ENCODE data around the gene NELFA.

NELFA gene

GRCh38 chr4:1961563-1961962, 47.2 kb downstream of the NELFA start:
- DNase-seq = no peak

DNA sequence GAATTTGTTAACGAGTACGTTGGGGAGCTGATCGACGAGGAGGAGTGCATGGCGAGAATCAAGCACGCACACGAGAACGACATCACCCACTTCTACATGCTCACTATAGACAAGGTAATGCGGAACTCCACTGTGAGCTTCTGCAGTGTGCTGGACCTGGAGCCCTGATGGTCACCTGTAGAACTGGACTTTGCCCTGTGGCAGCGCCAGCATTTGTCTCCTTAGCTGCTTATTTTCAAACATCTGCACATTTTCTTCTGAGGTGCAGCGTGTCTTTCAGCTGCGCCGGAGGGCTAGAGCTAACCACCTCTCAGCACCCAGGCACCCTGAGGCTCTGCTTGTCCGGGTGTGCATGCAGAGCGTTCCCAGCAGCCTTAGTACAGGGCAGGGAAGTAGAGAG, 47.7 kb downstream of the NELFA start:
- no peak for DNase-seq

DNA sequence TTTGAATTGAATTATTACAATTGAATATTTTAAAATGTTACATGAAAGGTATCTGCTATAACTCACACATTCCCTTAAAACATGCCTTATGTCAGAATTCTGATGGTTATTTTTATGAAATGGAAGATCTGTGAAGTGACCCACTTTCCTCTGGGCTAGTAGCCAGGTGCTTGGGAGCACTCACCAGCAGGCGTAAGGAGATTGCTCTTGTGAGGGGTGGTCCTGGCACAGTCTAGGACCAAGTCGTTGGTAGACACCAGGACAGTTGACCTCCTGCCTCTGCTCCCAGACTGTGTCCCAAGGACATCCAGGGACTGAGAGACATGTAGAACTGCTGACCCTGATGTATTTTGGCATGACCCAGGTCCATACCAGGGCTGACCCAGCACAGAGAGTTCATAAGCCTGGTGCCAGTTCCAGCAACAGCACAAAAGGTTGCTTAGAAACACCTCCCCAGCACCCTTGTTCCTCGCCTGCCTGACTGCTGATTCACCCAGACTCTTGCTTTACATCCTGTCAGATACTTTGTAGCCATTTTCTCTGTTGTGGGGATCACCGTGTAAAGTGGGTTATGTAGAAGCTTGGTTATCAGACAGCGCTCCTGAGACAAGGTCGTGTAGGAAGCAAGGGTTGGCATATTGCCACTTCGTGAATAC, 48.5 kb downstream of the NELFA start:
- no peak for DNase-seq

DNA sequence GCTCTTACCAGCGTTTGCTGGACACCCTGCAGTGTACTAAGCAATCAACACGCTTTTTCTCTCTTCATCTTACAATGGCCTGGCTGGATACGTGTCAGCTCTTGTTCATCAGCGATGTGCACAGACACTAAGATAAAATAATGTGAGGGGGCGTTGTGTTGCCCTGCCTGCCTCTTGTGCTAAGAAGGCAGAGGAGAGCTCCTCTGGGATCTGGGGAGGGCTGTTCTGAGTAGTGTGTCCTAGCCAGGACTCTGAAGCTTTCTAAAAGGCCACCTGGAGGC, 49.7 kb downstream of the NELFA start:
- no peak for DNase-seq

DNA sequence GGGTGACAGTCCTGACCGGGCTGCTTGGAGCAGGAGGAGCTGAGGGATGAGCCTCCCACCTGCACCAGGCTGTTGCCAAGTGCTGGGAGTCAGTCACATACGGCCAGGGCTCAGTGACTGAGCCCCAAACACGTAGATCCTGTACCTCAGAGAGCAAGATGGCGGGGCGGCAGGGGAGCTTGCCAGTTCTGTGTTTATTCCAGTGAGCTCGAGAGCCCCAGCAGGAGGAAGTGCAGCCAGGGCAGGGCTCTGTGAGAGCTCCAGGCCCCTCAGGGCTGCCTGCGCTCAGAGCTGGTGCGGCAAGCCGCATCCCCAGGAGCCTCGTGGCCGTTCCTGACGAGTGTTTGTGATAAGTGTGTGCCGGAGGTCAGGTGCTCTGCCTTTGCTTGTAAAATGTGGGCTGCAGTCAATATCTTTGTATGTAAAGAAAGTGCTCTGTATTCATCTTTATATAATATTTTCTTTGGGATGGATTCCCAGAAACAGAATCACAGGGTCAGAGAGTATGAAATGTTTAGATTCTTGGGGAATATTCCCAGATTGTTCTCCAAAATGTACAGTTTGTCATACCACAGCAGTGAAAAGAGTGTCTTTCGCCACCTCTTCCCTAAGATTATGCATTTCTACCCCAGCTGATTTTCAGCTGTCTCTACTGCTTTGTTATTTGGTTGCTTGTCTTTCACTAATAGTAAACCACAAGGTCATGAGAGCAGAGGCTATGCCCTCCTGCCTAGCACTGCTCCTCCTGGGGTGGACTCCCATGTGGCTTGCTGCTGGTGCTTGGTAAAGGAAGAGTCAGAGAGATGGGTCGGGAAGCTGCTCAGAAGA, 50.3 kb downstream of the NELFA start:
- DNase-seq = no peak

GRCh38 chr4:1956631-1957030, 52.1 kb downstream of the NELFA start:
- no peak for DNase-seq

- no peak for DNase-seq
Observed at GRCh38 chr4:1953335-1953734, 55.4 kb downstream of the NELFA start.

- no peak for DNase-seq
Observed at GRCh38 chr4:1952719-1953118, 56.1 kb downstream of the NELFA start.

DNA sequence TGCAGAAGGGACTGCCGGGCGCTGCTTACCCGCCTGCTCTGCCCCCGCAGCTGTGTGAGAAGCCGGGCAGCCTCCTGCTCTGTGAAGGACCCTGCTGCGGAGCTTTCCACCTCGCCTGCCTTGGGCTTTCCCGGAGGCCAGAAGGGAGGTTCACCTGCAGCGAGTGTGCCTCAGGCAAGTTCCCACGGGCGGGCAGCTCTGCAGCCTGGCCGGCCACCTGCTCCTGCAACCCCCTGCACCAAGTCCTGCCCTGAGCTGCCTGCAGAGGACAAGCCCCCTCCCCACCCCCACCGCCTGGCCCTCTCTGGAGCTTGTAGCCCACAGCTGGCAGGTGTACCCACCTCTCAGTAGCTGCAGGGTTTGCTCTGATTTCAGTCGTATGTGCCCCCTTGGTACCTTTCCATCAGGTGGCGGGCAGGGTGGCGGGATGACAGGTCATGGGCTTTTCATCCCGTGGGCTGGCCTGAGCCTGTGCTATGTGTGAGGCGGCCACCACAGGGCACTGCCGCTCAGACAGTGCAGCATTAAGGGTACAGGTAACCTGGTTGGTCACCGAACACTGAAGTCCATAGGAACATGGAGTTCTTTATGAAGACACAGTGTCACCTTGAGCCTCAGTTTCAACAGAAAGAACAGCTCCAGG, 56.6 kb downstream of the NELFA start:
- no peak for DNase-seq

GRCh38 chr4:1950369-1950768, 58.4 kb downstream of the NELFA start:
- no peak for DNase-seq

- no peak for DNase-seq
Observed at GRCh38 chr4:1948892-1949436, 59.8 kb downstream of the NELFA start.

- no peak for DNase-seq
Observed at GRCh38 chr4:1948232-1948631, 60.5 kb downstream of the NELFA start.

DNA sequence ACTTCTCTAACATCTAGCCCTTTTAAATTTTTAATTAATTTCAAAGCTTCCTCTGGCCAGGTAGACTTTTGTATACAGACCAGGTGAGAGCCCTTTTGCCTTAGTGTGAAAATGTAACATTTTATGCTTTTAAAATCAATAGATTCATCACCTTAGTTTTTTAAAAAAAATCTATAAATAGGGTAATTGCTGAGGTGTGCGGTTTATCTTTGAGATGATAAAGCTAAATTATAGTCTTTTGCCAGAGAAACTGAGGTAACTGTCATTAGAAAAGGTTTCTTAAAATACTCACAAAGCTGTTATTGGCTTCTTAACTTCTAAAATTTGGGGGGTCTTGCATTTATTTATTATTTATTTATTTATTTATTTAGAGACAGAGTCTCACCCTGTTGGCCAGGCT, 62.9 kb downstream of the NELFA start:
- no peak for DNase-seq

GRCh38 chr4:1945124-1945895, 63.5 kb downstream of the NELFA start:
- no peak for DNase-seq

DNA sequence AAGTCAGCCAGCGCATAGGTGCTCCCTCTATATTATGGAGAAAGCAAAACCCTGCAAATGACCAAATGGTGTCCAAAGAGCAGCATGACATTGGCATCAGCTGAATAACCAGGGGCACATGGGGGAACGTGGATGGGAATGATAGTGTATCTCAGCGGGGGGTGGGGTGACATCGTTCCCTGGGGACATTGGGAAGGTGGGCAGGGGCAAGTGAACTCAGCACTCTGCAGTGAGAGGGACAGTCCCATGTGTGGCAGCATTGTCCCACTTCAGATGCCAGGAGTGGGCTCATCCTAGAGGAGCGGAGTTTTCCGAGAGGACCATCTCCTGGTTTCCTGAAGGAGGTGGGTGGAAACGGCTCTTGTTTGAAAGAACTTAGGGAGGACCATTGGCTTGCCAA, 64.8 kb downstream of the NELFA start:
- no peak for DNase-seq

GRCh38 chr4:1940566-1940965, 68.2 kb downstream of the NELFA start:
- no peak for DNase-seq

DNA sequence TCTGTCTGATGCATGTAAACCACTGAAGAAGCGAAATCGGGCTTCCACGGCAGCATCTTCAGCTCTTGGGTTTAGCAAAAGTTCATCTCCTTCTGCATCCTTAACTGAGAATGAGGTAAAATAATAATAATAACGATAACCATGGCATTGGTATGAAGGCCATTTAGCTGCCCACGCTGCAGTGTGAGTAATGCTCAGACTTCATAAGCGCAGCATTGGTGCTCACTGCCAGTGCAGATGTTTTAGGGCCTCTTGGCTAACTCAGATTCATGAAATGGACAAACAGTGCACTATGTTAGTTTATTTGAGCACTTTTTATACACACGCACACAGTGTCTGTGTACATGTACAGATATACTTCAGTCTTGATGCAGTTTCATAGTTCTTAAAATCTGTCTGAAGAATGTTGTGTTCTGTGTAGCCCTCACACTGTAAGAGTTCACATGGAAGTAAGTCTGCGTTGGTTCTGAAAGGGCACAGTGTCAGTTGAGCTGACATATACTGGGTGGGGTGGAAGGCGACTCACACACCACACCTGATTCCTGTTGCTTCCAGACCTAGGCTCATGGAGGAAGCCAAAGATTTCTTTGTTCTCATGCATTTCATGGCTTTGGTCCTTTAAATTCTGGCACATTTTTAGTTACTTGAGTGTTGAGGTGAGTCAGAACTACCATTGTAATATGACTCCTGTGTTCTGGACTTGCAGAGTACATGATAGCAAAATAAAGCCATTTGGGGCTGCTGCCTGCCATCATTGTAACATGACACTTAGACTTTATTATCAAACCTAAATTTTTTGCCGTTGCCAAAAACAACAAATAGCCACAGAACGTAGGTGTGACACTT, 68.9 kb downstream of the NELFA start:
- no peak for DNase-seq

- no peak for DNase-seq
Observed at GRCh38 chr4:1938027-1938426, 70.7 kb downstream of the NELFA start.

DNA sequence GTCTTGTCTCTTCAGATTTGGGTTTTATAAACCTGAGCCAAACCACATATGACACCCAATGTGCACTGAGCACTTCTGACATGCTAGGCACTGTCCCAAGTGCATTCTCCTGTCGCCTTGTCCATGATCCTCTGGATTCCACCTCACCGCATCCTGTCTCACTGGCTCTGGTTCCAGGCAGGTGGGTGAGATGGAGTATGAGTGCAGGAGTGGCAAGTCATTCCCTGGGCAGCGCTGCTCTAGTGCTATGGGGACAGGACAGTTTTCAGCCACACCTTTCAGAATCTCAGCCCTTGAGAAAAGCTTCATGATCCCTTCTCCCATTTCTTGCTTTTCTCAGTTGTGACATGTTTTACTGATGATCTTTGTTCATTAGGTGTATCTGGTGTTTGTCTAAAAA, 71.2 kb downstream of the NELFA start:
- no peak for DNase-seq

- DNase-seq = no peak
Observed at GRCh38 chr4:1933700-1934099, 75.1 kb downstream of the NELFA start.

- no peak for DNase-seq
Observed at GRCh38 chr4:1932736-1933135, 76.0 kb downstream of the NELFA start.

Data from CD4-positive, alpha-beta T cell treated with Interleukin-15 for 1 hour (primary cell).